NOMO-1 (cell line): ENCODE results near the gene AATF.

Experiments used
- DNase-seq, 2 experiments: peaks; one replicate each; lab custom pipeline; 2025; ENCODE audit not compliant: unreplicated experiment in 2 of 2; lab: John Stamatoyannopoulos, UW

The AATF gene

GRCh38 chr17:36977568-36977967 is 28.8 kb downstream of the AATF start:
- DNase-seq: no peak

- DNase-seq: no peak
Observed at GRCh38 chr17:36978810-36979564, 30.2 kb downstream of the AATF start.

- DNase-seq: no peak
Observed at GRCh38 chr17:36979565-36979941, 30.8 kb downstream of the AATF start.

DNA sequence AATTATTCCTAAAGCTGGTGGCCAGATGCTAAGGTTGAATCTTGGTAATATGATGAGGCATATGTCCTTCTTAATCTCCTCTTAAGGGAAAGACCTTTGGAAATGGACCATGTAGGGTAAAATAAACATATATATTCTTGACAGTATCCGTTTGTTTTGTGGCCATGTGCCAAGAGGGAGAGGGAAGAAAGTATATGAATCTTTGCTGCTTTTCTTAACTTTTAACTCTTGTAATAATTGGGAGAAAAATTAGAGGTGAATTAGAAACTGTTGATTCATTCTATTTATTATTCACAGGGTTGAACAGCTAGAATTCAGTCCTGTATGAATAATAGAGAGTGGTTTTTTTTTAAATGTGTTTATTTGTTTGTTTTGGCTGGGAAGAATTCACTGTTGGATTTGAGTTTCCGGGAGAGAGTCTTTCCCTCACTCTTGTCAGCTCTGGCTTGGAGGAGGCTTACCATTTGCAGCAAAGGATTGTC is 31.6 kb downstream of the AATF start:
- no peak for DNase-seq

DNA sequence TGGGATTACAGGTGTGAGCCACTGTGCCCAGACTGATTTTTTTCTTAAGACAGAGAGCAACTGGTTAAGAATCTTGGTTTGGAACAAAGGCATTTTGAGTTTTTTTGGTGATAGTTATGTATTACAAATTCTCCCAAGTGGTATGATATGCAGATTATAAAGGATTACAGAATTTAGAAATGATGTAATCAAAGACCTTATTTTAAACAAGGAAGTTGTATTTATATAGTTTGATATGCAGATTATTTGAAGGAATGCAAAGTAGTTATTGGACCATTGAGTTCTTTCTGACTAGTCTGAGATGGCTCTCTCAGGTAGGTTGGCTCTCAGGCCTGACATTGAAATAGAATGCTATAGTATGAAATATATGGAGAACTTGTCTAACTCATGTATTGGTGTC is 34.9 kb downstream of the AATF start:
- DNase-seq: no peak

GRCh38 chr17:36989173-36989572 is 40.4 kb downstream of the AATF start:
- no peak for DNase-seq

DNA sequence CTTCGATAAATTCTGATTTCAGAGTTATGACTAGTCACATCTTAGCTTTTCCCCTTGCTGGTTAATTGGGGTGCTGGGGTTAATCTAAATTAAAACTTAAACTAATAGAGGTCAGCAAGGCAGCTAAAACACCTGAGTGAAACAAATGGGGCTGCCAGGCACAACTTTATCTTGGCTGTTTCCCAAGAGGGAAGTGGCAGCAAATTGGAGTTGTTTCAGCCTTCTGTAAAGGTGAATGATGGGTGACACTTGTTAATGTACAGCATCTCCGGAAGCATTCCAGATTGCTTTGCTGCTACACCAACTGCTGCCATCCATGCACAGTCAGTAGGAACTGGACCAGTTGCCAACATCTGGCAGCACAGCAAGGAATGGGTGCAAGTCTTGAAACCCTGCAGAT is 43.9 kb downstream of the AATF start:
- DNase-seq: no peak

GRCh38 chr17:36993227-36993626 is 44.5 kb downstream of the AATF start:
- DNase-seq: no peak

- no peak for DNase-seq
Observed at GRCh38 chr17:36994438-36994837, 45.7 kb downstream of the AATF start.

DNA sequence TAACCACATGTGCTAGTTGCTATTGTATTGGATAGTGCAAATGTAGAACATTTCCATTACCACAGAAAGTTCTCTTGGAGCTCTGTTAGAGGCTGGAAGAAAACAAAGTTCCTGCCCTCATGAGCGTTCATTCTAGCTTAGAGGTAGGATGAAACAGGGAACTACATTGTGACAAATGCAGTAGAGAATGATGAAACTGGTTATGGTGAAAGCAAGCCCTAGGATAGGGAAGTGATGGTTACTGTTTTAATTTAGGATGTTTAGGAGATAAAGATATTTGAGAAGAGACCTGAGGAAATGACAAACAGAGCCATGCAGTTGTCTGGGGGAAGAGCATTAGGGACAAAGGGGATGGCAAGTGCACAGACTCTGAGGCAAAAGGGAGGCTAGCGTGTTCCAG is 50.7 kb downstream of the AATF start:
- peak; percentile 1 to 81 for DNase-seq

GRCh38 chr17:37016780-37017179 is 68.0 kb downstream of the AATF start:
- DNase-seq: no peak

DNA sequence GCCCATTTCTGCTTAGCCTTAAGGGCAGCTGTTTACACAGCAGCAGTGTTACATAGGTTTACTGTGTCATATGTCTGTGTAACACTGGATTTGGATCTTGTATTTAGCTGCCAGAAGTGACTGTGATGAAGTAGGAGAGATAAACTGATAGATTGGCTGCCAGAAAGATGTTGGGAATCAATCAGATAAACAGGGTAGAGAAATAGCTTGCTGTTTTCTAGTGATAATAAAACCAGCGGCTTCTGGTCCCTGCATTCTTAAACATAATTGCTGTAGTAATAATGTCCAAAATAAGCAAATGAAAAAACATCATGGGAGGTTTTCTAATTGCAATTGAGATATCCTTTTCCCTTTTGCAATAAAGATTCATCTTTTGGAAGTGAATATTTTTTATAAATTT is 68.7 kb downstream of the AATF start:
- DNase-seq: no peak

GRCh38 chr17:37019117-37019740 is 70.5 kb downstream of the AATF start:
- no peak for DNase-seq

DNA sequence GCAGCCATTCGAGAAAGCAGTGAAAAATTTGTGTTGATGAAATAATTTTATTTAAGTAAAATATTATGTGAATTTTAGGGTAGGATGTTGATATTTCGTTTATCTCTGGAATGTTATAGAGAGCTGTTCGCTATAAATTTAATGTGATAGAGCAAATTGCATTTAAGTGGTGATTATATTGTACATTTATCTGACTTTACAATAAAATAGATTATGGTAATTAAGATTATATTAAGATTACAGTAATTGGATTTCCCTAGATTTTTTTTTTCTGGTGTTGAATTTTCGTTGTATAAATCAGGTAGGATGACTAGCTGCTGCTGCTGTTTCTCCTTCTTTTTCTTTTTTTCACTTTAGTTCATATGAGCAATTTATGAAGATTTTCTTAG is 71.0 kb downstream of the AATF start:
- DNase-seq: no peak

DNA sequence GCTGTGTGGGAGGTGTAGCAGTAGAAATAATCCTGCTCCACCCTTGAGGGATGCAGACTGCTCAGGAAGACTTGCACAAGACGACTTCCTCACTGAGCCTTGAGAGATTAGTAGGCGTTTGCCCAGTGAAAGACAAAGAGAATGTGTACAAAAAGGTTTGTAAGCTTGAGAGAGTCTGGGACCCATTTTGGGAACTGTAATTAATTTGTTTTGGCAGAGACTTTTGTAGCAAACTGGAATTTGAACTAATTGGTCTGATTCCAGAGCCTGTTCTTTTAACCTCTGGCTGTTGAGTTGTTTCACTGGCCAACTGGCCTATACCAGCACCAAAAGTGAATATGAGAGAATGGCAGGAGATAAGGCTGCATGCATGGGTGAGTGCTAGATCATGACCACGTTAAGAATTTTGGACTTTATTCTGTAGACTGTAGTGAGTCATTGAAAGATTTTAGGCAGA is 75.5 kb downstream of the AATF start:
- peak in 1 of 2 experiments; percentile 2 for DNase-seq

DNA sequence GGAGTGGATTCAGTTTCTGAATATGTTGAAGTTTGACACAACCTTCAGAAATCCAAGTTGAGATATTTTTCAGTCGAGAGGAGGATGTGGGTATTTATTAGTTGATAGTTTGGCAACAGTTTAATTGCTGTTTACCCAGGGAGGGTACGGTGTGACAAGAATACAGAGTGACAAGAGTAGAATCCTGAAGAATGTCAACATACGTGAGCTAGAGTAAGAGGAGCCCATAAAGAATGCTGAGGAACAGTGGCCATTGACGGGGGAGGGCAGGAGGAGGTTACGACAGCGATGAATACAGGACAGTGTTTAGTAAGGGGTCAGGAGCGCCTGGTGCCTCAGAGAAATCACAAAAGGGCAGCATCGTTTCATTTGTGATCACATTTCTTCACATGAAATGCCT is 76.5 kb downstream of the AATF start:
- DNase-seq: no peak

DNA sequence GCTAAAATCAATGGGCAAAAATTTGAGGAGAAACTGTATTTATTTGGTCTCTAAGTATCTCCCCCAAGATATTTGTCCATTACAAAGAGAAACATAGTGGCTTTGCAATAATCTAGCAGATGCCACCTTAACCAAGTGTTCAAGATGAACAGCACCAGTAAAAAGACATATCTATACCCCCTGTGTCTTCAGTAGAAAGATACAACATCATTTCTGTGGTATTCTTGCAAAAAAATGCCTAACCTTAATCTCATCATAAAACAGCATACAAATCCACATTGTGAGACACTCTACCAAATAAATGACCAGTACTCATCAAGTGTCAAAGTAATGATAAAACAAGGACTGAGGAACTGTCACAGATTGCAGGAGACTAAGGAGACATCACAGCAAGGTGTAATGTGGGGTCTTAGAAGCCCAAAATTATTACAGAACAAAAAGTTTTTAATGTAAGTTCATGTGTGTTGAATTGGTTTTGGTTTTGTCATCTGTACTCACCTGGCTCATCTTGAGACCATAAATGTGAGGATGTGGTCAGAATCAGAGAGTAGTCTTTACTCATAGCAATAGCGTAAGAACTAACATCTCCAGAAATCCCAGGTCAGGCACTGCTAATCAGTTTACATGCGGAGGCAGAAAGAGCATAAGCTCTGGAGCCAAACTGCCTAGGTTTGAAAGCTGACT is 77.2 kb downstream of the AATF start:
- DNase-seq: no peak

- DNase-seq: no peak
Observed at GRCh38 chr17:37026531-37026869, 77.7 kb downstream of the AATF start.

- no peak for DNase-seq
Observed at GRCh38 chr17:37028040-37028439, 79.3 kb downstream of the AATF start.

GRCh38 chr17:37031493-37032083 is 82.8 kb downstream of the AATF start:
- DNase-seq: no peak

DNA sequence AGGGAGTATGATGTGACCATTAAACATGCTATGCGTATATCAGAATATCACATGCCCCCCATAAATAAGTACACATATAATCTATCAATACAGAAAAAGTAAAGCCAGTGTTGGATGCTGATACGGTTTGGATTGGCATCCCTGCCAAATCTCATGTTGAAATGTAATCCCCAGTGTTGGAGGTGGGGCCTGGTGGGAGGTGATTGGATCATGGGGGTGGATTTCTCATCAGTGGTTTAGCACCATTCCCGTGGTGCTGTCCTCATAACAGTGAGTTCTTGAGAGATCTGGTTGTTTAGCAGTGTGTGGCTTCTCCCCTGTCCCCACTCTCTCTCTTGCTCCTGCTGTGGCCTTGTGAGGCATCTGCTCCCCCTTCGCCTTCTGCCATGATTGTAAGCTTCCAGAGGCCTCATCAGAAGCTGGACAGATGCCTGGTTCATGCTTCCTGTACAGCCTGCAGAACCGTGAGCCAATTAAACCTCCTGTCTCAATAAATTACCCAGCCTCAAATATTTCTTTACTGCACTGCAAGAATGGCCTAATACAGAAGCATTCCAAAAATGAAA is 88.9 kb downstream of the AATF start:
- no peak for DNase-seq
